Lung (tissue), 12 donors: ENCODE results near the gene PPID. TPM values are rescaled to one million over a fixed set of nuclear protein-coding genes. Genes with fewer than 3 reads are reported as not detected.
"Not testable (repeated sequence)": the region's sequence is repeated elsewhere in the genome, so short reads cannot be mapped to it uniquely, and the experiment has no call there.

Experiments
- ATAC-seq: fragments of 200-7000 bp; cut with Tn5 transposase; one replicate; pipeline ENCODE4 v1.9.1; 2020; ENCODE audit warnings: moderate number of reproducible peaks; ENCODE audit not compliant: insufficient read depth, low FRiP score
- DNase-seq, 3 donors: peaks; one replicate each; pipeline ENCODE4 v3.0.0-alpha.2; 2013 to 2017
- H3K27ac ChIP-seq, 2 donors: one replicate each; pipeline ENCODE4 v1.5.1; 2013; ENCODE audit warnings: mild to moderate bottlenecking in 2 of 2, moderate library complexity in 2 of 2, control low read depth in 1 of 2, inconsistent platforms in 1 of 2, low read depth in 1 of 2, low read length in 1 of 2
- H3K27me3 ChIP-seq, 3 donors: one replicate each; pipeline ENCODE4 v1.5.1; 2013; ENCODE audit warnings: low read length in 2 of 3; ENCODE audit not compliant: control insufficient read depth in 3 of 3, insufficient read depth in 3 of 3
- H3K36me3 ChIP-seq, 4 donors: one replicate each; pipeline ENCODE4 v1.5.1; 2013; ENCODE audit warnings: low read length in 4 of 4, mild to moderate bottlenecking in 1 of 4, moderate library complexity in 1 of 4; ENCODE audit not compliant: control insufficient read depth in 4 of 4, insufficient read depth in 4 of 4
- H3K4me1 ChIP-seq, 5 donors: one replicate each; pipeline ENCODE4 v1.5.1; 2013; ENCODE audit warnings: low read length in 5 of 5, mild to moderate bottlenecking in 2 of 5, moderate library complexity in 1 of 5; ENCODE audit not compliant: control insufficient read depth in 5 of 5, insufficient read depth in 5 of 5
- H3K4me3 ChIP-seq: one replicate; pipeline ENCODE4 v1.5.1; 2013; ENCODE audit warnings: mild to moderate bottlenecking, control low read depth, moderate library complexity
- H3K9ac ChIP-seq, 2 donors: one replicate each; pipeline ENCODE4 v1.5.1; 2013; ENCODE audit warnings: low read length in 2 of 2, control low read depth in 1 of 2; ENCODE audit not compliant: insufficient read depth in 1 of 2
- H3K9me3 ChIP-seq, 4 donors: one replicate each; pipeline ENCODE4 v1.5.1; 2013; ENCODE audit warnings: low read length in 3 of 4, mild to moderate bottlenecking in 1 of 4, moderate library complexity in 1 of 4; ENCODE audit not compliant: control insufficient read depth in 4 of 4, insufficient read depth in 3 of 4
- WGBS, 2 donors: extraction: QIAGEN DNeasy Blood & Tissue Kit; methylation state at CpG; one replicate each; pipeline ENCODE4 v1.1.7; 2013; 5-methylcytosine and 5-hydroxymethylcytosine counted together
- polyA plus RNA-seq, 2 donors: library from polyadenylated mRNA; stranded (reverse); fragments of 200-250 nt; gene quantifications; one replicate each; pipeline ENCODE4 v1.2.1, GENCODE V29; 2013
- total RNA-seq, 2 donors: library from RNA; depleted of rRNA in 1 of 2; stranded (reverse); fragments of >200 nt in 1 of 2; gene quantifications; one replicate each; pipeline ENCODE4 v1.2.1, GENCODE V29; 2014 to 2021
- TF ChIP-seq, protein P1 (sequence below): IDR thresholded peaks from 2 replicates; pipeline ENCODE4 v1.5.1; 2012; ENCODE audit warnings: mild to moderate bottlenecking; ENCODE audit errors: control extremely low read depth, extremely low read depth
- donor health status: control.
- donor health status: control.
- donor health status: Bipolar disorder and iron deficiency.
- donor health status: healthy.
- donor health status: DM: yes; HTN: yes; CAD: no.

The PPID gene
- total and polyA plus RNA-seq, 4 donors, result 14.7 to 39.0 (median 21.3) TPM

DNA sequence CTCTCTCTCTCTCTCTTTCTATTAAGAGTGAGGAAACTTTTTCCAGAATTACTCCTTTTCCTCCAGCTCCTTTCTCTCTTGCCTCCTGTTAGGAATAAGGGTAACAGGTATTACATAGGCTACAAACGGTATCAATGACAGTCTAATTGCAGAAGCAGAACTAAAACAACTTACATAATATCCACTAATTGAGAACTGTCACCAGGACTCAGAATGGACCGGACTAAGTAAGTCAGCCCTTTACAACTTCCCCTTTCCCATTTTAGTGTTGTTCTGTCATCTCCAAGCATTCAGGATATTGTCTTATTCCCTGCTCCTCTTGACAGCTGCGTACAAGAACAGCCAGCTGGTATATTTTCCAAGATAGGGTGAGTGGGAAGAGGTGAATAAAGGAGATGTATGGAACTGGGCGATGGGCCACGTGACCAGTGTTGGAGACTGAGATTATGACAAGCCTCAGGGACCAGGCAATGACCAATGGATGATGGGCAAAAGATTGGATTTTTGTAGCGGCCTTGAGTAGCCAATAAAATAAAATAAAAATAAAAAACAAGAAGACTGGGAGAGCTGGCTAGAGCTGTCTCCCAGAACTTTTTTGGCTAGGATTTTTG is 43.3 kb upstream of the PPID start:
- Histone ChIP-seq H3K27me3 (no peaks in the 10 kb centered on the region), H3K27ac (no peak overlapping the region), H3K4me1 (peaks cover 0 to 23% (median 9%) of the 10 kb centered on the region in 5 donors), H3K36me3 (no peaks in the 10 kb centered on the region), H3K9me3 (no peaks in the 10 kb centered on the region), H3K4me3 (no peak overlapping the region), H3K9ac (no peak overlapping the region)
- 62 to 71% methylated on average over 6 of the region's 6 CpGs for WGBS, 2 donors
- no peak for ATAC-seq
- no peak for DNase-seq
- TF ChIP-seq, protein P1, sequence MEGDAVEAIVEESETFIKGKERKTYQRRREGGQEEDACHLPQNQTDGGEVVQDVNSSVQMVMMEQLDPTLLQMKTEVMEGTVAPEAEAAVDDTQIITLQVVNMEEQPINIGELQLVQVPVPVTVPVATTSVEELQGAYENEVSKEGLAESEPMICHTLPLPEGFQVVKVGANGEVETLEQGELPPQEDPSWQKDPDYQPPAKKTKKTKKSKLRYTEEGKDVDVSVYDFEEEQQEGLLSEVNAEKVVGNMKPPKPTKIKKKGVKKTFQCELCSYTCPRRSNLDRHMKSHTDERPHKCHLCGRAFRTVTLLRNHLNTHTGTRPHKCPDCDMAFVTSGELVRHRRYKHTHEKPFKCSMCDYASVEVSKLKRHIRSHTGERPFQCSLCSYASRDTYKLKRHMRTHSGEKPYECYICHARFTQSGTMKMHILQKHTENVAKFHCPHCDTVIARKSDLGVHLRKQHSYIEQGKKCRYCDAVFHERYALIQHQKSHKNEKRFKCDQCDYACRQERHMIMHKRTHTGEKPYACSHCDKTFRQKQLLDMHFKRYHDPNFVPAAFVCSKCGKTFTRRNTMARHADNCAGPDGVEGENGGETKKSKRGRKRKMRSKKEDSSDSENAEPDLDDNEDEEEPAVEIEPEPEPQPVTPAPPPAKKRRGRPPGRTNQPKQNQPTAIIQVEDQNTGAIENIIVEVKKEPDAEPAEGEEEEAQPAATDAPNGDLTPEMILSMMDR, result no peak

DNA sequence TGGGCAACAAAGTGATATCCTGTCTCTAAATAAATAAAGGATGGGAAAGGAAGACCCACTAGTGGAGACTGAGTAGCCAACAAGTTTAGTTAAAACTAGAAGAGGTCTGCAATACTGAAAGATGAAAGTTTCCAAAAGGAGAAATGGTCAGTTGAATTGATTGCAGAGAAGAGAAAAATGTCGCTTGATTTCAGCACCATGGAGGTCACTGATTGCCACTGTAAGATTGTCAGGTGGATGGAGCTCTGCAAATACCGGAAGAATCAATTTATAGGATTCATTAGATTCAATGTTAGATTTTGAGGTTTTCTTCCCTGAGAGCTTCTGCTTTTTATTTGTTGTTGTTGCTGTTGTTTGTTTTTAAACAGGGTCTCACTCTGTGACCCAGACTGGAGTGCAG is 40.3 kb upstream of the PPID start:
- H3K4me1 ChIP-seq, result peaks cover 0 to 7% (median 0%) of the 10 kb centered on the region in 5 donors
- H3K9me3 ChIP-seq, result no peaks in the 10 kb centered on the region
- no peaks in the 10 kb centered on the region for H3K27me3 ChIP-seq
- no peaks in the 10 kb centered on the region for H3K36me3 ChIP-seq
- no peak for DNase-seq
- 44 to 45% methylated on average over 2 of the region's 2 CpGs for WGBS, 2 donors
- H3K9ac ChIP-seq, result no peak overlapping the region
- TF ChIP-seq, protein P1, result no peak
- ATAC-seq, result no peak
- no peak overlapping the region for H3K27ac ChIP-seq
- no peak overlapping the region for H3K4me3 ChIP-seq

DNA sequence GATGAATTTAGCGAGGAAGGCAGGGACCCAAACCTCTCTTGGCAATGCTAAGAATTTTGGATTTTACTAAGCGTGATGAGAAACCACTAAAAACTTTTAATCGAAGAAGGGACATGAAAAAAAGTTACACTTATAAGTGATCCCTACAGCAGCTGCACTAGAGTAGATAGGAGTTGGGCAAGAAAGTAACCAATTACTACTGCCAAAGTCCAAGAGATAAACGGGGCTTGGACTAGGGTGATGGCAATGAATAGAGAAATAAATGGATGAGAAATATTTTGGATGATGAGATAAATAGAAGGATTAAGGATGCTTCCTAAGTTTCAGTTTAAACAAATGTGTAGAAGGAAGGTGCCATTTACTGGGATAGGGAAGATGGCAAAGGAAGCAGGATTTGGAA is 39.4 kb upstream of the PPID start:
- WGBS, 2 donors, result 82 to 90% methylated on average over 4 of the region's 4 CpGs
- ATAC-seq, result no peak
- Histone ChIP-seq H3K4me3 (no peak overlapping the region), H3K27me3 (no peaks in the 10 kb centered on the region), H3K27ac (no peak overlapping the region), H3K9me3 (no peaks in the 10 kb centered on the region), H3K36me3 (no peaks in the 10 kb centered on the region), H3K9ac (no peak overlapping the region), H3K4me1 (peaks cover 0 to 1% (median 0%) of the 10 kb centered on the region in 5 donors)
- DNase-seq, result no peak
- TF ChIP-seq, protein P1, result no peak

DNA sequence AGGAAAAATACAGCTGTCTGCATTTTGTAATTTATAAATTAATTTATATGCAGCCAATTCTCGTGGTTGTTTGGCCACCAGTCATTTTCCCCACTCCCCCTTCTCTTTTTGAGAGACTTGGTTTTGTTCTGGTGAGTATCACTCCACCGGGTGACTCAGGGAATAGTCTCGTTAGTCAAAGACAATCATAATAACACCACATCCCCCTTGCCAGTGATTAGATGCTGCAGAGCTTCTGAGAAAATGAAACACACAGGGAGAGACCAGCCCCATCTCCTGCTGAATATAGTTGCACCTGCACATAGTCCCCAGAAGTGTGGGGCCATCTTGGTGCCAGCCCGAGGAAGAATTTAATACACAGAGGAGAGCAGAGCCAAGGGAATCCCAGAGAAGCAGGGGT is 37.7 kb upstream of the PPID start:
- H3K27ac ChIP-seq, result no peak overlapping the region
- H3K36me3 ChIP-seq, result no peaks in the 10 kb centered on the region
- no peaks in the 10 kb centered on the region for H3K9me3 ChIP-seq
- no peak for DNase-seq
- H3K4me3 ChIP-seq, result no peak overlapping the region
- TF ChIP-seq, protein P1, result no peak
- H3K27me3 ChIP-seq, result no peaks in the 10 kb centered on the region
- WGBS, 2 donors, result 88 to 89% methylated on average over 4 of the region's 4 CpGs
- ATAC-seq, result no peak
- peaks cover 0 to 1% (median 0%) of the 10 kb centered on the region in 5 donors for H3K4me1 ChIP-seq
- H3K9ac ChIP-seq, result no peak overlapping the region

DNA sequence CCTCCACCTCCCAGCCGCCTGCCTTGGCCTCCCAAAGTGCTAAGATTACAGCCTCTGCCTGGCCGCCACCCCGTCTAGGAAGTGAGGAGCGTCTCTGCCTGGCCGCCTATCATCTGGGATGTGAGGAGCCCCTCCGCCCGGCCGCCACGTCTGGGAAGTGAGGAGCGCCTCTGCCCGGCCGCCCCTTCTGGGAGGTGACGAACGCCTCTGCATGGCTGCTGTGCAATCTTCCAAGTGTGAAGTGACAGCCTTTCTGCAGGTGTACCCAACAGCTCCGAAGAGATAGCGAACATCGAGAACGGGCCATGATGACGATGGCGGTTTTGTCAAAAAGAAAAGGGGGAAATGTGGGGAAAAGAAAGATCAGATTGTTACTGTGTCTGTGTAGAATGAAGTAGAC is 36.3 kb upstream of the PPID start:
- not testable (repeated sequence) for H3K4me3 ChIP-seq, ATAC-seq, H3K9ac ChIP-seq, DNase-seq, H3K27ac ChIP-seq, H3K27me3 ChIP-seq, H3K36me3 ChIP-seq, H3K9me3 ChIP-seq, H3K4me1 ChIP-seq
- WGBS, 2 donors, result 97 to 98% methylated on average over 19 of the region's 20 CpGs
